NCI-H345 (cell line): ENCODE data around the gene TP53I11.

Experiments used
- DNase-seq: peaks from one replicate; lab custom pipeline; 2025; lab: John Stamatoyannopoulos, UW

TP53I11 gene

DNA sequence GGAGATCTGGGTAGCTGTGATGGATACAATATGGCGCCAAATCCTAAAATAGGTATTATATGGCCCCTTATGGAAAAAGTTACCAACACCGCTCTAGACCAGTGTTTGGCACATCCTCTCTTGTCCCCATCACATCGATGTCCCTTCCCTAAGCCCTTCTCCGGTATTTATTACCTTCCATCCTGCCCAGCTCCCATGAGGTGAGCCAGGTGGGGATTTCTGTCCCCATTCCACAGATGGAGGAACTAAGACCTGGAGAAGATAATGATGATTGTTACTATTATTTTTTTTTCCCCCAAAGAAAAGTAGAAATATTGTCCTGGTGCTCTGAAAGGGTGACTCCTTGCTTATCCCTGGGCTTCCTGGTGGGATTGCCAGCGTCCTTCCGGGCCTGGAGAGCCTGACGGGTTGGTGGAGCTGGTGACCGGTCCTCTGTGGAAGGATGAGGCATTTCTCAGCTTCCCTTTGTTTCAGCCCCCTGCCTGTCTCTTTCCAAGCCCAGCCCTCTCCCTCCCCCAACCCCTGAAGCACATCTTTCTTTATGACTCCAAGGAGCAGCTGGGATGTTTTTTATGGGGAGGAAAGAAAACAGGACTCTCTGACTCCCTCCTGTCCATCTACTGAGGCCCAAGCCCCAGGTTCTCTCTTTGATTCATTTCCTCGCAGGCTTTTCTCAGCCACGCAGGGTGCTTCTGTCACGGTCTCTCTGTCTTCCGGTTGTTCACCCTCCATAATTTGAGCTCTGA, 65.4 kb downstream of the TP53I11 start:
- DNase-seq: no peak

DNA sequence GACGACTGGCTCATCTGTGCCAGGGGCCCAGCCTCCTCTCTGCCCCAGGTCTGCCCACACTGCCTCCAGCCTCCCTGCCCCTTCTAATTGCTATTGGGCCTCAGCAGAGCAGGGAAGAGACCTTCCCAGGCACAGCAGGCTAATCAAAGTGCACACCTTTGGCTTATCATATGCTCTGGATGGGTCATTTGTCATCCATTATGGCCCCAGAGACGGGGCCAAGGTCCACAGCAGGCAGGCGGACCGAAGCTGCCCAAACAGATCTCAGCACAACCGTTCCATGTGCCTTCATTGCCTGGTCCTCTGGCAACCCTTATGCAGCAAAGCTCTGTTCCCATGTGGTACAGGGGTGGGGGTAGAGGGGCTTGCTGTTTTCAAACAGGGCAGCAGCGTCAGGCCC, 66.6 kb downstream of the TP53I11 start:
- no peak for DNase-seq

DNA sequence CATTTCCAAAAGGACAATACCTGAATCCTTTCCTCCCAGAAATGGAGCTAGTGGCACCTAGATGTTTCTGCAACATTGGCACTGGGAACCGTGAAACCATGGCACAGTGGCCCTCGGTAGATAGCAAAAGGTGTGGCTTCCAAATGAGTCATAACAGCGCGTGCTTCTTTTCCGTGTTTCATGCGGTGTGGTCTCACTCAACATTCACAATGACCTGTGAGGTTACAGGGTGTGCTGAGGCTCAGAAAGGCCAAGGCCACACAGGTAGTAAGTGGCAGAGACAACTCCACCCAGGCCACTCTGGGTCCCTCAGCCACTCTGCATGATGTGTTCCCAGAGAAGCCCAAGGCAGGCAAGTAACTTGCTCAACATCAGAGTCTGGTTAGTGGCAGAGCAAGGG, 67.4 kb downstream of the TP53I11 start:
- DNase-seq: no peak
